Heart left ventricle (tissue), 16 donors: ENCODE data around the gene ARPP19. TPM values are rescaled to one million over a fixed set of nuclear protein-coding genes. Genes with fewer than 3 reads are reported as not detected.

Experiments used
- ATAC-seq, 4 donors: fragments of 200-7000 bp; cut with Tn5 transposase; one replicate each; pipeline ENCODE4 v1.9.1; 2020 to 2022; ENCODE audit warnings: moderate library complexity in 4 of 4, mild to moderate bottlenecking in 3 of 4, moderate number of reproducible peaks in 1 of 4
- DNase-seq, 5 donors: peaks; one replicate each; pipeline ENCODE4 v3.0.0-alpha.2; 2020
- H3K27ac ChIP-seq, 12 donors: fragments of 200-600 bp; sonication (generic) in 4 of 12; one replicate each; pipeline versions ENCODE4 v1.5.0 to v1.8.0; 2016 to 2022; ENCODE audit warnings: mild to moderate bottlenecking in 2 of 12
- H3K27me3 ChIP-seq, 9 donors: fragments of 200-600 bp; sonication (generic) in 2 of 9; one replicate each; pipeline versions ENCODE4 v1.5.1 to v1.8.0; 2016 to 2022; ENCODE audit warnings: mild to moderate bottlenecking in 3 of 9
- H3K36me3 ChIP-seq, 9 donors: fragments of 200-600 bp; sonication (generic) in 2 of 9; one replicate each; pipeline versions ENCODE4 v1.5.0 to v1.8.0; 2018 to 2022; ENCODE audit warnings: mild to moderate bottlenecking in 2 of 9
- H3K4me1 ChIP-seq, 12 donors: fragments of 200-600 bp; sonication (generic) in 4 of 12; one replicate each; pipeline versions ENCODE4 v1.5.0 to v1.8.0; 2016 to 2022; ENCODE audit warnings: mild to moderate bottlenecking in 3 of 12
- H3K4me3 ChIP-seq, 12 donors: fragments of 200-600 bp; sonication (generic) in 4 of 12; one replicate each; pipeline versions ENCODE4 v1.5.0 to v1.8.0; 2017 to 2022; ENCODE audit warnings: mild to moderate bottlenecking in 9 of 12, moderate library complexity in 4 of 12
- H3K9me3 ChIP-seq, 12 donors: fragments of 200-600 bp; sonication (generic) in 4 of 12; one replicate each; pipeline versions ENCODE4 v1.5.0 to v1.8.0; 2016 to 2022; ENCODE audit warnings: mild to moderate bottlenecking in 1 of 12
- POLR2A ChIP-seq, 2 donors: fragments of 450-650 bp; IDR thresholded peaks; one replicate each; pipeline ENCODE4 v1.6.1; 2017; ENCODE audit warnings: antibody characterized with exemption in 2 of 2, mild to moderate bottlenecking in 2 of 2, moderate library complexity in 2 of 2
- WGBS, 4 donors: extraction: QIAGEN DNeasy Blood & Tissue Kit in 2 of 4; methylation state at CpG; one replicate each; pipeline versions ENCODE4 v1.1.5 to v1.1.7; 2013 to 2018; 5-methylcytosine and 5-hydroxymethylcytosine counted together
- intact Hi-C, 10 donors: fragments of 100-400 bp; cut with DNase I; formaldehyde crosslinking; loops; one replicate each; pipeline versions ENCODE4 v1.11.1 to v1.14.2; 2022
- polyA plus RNA-seq, 2 donors: library from polyadenylated mRNA; stranded (reverse); fragments of 200-250 nt; gene quantifications; one replicate each; pipeline ENCODE4 v1.2.3, GENCODE V29; 2013
- total RNA-seq, 9 donors: library from RNA; depleted of rRNA in 2 of 9; stranded (reverse); fragments of >200 nt in 2 of 9; fragmentation: NEBNext Ultra II Directional in 3 of 9; extraction: Animal tissue kit (Norgen Biotek cat#: 25700) in 3 of 9; gene quantifications; one replicate each; pipeline versions ENCODE4 v1.1.0 to v1.2.4, GENCODE V29; 2016 to 2023
- TF ChIP-seq, protein P1 (sequence below), 12 donors: fragments of 200-600 bp; sonication (generic) in 4 of 12; IDR thresholded peaks; one replicate each; pipeline versions ENCODE4 v1.5.0 to v1.8.0; 2018 to 2022; ENCODE audit warnings: antibody characterized with exemption in 12 of 12, mild to moderate bottlenecking in 5 of 12
- donor health status: ischemic (EF 13 %, LVEDD 7.1; RV severe dilation, severe dysfunction).
- donor health status: healthy with polysubstance abuse.
- donor health status: DM: no; HTN: yes; CAD: no.
- donor health status: DM: no; HTN: no; CAD: no.
- donor health status: ischemic (EF 25% LVEDD 6.9; RV normal size, moderate dysfunction).
- donor health status: ischemic (EF 25% LVEDD 5.7; RV mildly dilated, moderate dysfunction).
- donor health status: healthy.
- donor health status: DM: yes; HTN: yes; CAD: no.
- donor health status: ischemic (EF 35%, LVEDD 5.7; RV mildly dilated, moderate dysfunction).
- donor health status: nonischemic (EF 11% LVEDD 7.7; RV severe dilation, severe dysfunction).
- donor health status: DM: yes; HTN: yes; CAD: no.
- donor health status: PGD.
- donor health status: ischemic (EF 29% LVEDD 5.4; RV normal size, mild dysfunction).
- donor health status: nonischemic (EF 23%, LVEDD 6.1; RV moderate dilation, normal function).

The ARPP19 gene
- total and polyA plus RNA-seq, 11 donors, result 28.5 to 182 (median 147) TPM

GRCh38 chr15:52511084-52511483 lies 57.7 kb downstream of the ARPP19 start:
- Histone ChIP-seq H3K9me3 (no peaks in the 10 kb centered on the region), H3K27me3 (no peaks in the 10 kb centered on the region), H3K4me1 (peaks cover 0 to 33% (median 8%) of the 10 kb centered on the region in 12 donors), H3K36me3 (no peaks in the 10 kb centered on the region), H3K27ac (no peak overlapping the region), H3K4me3 (no peak overlapping the region)
- DNase-seq (no peak), ATAC-seq (no peak)
- no peak for TF ChIP-seq POLR2A (IDR thresholded peaks at IDR 0.05)
- TF ChIP-seq, protein P1, sequence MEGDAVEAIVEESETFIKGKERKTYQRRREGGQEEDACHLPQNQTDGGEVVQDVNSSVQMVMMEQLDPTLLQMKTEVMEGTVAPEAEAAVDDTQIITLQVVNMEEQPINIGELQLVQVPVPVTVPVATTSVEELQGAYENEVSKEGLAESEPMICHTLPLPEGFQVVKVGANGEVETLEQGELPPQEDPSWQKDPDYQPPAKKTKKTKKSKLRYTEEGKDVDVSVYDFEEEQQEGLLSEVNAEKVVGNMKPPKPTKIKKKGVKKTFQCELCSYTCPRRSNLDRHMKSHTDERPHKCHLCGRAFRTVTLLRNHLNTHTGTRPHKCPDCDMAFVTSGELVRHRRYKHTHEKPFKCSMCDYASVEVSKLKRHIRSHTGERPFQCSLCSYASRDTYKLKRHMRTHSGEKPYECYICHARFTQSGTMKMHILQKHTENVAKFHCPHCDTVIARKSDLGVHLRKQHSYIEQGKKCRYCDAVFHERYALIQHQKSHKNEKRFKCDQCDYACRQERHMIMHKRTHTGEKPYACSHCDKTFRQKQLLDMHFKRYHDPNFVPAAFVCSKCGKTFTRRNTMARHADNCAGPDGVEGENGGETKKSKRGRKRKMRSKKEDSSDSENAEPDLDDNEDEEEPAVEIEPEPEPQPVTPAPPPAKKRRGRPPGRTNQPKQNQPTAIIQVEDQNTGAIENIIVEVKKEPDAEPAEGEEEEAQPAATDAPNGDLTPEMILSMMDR (IDR thresholded peaks at IDR 0.05), result no peak
- intact Hi-C loops, result loop anchor here in 1 of 10 donors (10.0 kb wide), 1 partner anchor 96 kb away; no protein-coding TSS in a partner anchor
- WGBS, 4 donors, result 73 to 79% (median 76%) methylated on average over 2 of the region's 2 CpGs

DNA sequence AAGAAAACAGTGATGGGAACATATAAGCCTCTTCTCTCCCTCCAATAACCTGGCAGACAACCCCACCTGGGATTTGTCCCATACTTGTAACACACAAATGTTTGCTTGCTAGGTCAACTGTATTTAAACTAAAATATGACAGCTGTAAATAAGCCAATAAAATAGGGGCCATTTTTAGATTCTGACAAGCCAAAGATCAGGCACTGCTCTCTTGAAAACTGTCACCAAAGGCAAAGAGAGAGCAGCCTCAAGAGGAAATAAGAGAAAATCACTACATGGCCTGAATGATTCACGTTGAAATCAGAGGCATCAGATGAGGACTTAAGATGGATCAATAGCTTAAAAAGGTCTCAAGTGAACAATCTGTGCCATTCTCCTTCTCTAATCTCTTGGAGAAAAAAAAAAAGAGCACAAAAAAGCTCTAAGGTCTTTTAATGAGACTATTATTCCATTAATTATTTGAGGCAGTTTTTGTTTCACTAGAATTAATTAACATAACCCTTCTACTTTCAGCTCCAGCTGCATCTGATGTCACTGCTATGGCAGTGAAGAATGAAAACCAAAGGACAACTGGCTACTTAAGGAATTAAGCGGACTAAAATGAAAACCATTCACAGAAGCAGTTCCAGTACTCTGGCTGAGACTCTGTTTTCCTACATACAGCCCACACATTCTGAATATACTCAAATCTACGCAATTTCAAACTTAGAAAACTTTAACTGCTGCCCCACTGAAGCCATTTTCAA lies 59.2 kb downstream of the ARPP19 start:
- 66 to 74% (median 69%) methylated on average over 3 of the region's 3 CpGs for WGBS, 4 donors
- intact Hi-C loops, result loop anchor here in 1 of 10 donors (10.0 kb wide), 1 partner anchor 95 kb away; no protein-coding TSS in a partner anchor
- no peaks in the 10 kb centered on the region for H3K9me3 ChIP-seq
- no peaks in the 10 kb centered on the region for H3K36me3 ChIP-seq
- H3K27ac ChIP-seq, result peak overlapping the region in 1 of 12 donors; percentile 6
- H3K4me3 ChIP-seq, result no peak overlapping the region
- DNase-seq (no peak), ATAC-seq (peak in 1 of 4 donors; percentile 16)
- peaks cover 0 to 38% (median 8%) of the 10 kb centered on the region in 12 donors for H3K4me1 ChIP-seq
- TF ChIP-seq, protein P1 (IDR thresholded peaks at IDR 0.05), result no peak
- TF ChIP-seq POLR2A (IDR thresholded peaks at IDR 0.05), result no peak
- no peaks in the 10 kb centered on the region for H3K27me3 ChIP-seq

DNA sequence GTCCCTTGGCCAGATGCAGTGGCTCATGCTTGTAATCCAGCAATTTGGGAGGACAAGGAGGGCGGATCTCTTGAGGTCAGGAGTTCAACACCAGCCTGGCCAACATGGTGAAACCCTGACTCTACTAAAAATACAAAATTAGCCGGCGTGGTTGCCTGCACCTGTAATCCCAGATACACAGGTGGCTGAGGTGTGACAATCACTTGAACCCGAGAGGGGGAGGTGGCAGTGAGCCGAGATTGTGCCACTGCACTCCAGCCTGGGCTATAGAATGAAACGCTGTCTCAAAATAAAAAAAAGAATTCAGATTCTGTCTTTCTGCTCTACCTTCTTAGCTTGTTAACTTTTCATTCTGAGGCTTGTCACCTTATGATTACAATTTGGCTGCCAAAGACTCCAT lies 62.3 kb downstream of the ARPP19 start:
- Histone ChIP-seq H3K9me3 (no peaks in the 10 kb centered on the region), H3K4me1 (peaks cover 0 to 49% (median 8%) of the 10 kb centered on the region in 12 donors), H3K4me3 (no peak overlapping the region), H3K27me3 (no peaks in the 10 kb centered on the region), H3K36me3 (no peaks in the 10 kb centered on the region), H3K27ac (no peak overlapping the region)
- DNase-seq (no peak), ATAC-seq (no peak)
- 76 to 89% (median 83%) methylated on average over 6 of the region's 6 CpGs for WGBS, 4 donors
- intact Hi-C loops, result no loop called here
- TF ChIP-seq, protein P1 (IDR thresholded peaks at IDR 0.05), result no peak
- TF ChIP-seq POLR2A (IDR thresholded peaks at IDR 0.05), result no peak

DNA sequence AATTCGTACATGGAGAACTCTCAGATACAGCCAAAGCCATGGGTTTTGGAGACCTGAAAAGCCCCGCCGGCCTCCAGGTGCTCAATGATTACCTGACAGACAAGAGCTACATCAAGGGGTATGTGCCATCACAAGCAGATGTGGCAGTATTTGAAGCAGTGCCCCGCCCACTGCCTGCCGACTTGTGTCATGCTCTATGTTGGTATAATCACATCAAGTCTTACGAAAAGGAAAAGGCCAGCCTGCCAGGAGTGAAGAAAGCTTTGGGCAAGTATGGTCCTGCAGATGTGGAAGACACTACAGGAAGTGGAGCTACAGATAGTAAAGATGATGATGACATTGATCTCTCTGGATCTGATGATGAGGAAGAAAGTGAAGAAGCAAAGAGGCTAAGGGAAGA lies 63.7 kb downstream of the ARPP19 start:
- Histone ChIP-seq H3K36me3 (no peaks in the 10 kb centered on the region), H3K27ac (peak overlapping the region in 1 of 12 donors; percentile 76), H3K4me1 (peaks cover 0 to 47% (median 8%) of the 10 kb centered on the region in 12 donors), H3K4me3 (no peak overlapping the region), H3K27me3 (no peaks in the 10 kb centered on the region), H3K9me3 (no peaks in the 10 kb centered on the region)
- 86 to 90% (median 87%) methylated on average over 6 of the region's 6 CpGs for WGBS, 4 donors
- intact Hi-C loops, result no loop called here
- DNase-seq (peak in 2 of 5 donors; percentile 29 to 42), ATAC-seq (no peak)
- TF ChIP-seq, protein P1 (IDR thresholded peaks at IDR 0.05), result no peak
- TF ChIP-seq POLR2A (IDR thresholded peaks at IDR 0.05), result no peak
